Stimulated activated CD8-positive, alpha-beta memory T cell treated with anti-CD3 and anti-CD28 coated beads, Interleukin-12 subunit alpha, Interleukin-12 subunit beta, amount 100 ng/mL, for 1 hour (primary cell): Measurements from ENCODE around the gene UQCRHL.
"Not testable (repeated sequence)": the region's sequence is repeated elsewhere in the genome, so short reads cannot be mapped to it uniquely, and the experiment has no call there.

Source experiments
- DNase-seq: peaks from one replicate; pipeline ENCODE4 v3.0.0-alpha.2; 2020; ENCODE audit warnings: low read depth

The UQCRHL gene

GRCh38 chr1:15807549-15807948 is at the start of gene UQCRHL:
Gene UQCRHL (minus strand): TSS chr1:15807649. CDS start chr1:15807649, 0 bp downstream.
- DNase-seq, result not testable (repeated sequence)

GRCh38 chr1:15856888-15857287 is 49.4 kb upstream of the UQCRHL start:
- DNase-seq, result no peak

GRCh38 chr1:15852828-15853302 is 45.4 kb upstream of the UQCRHL start:
- no peak for DNase-seq

- DNase-seq, result no peak
Observed at GRCh38 chr1:15852036-15852827, 44.8 kb upstream of the UQCRHL start.

GRCh38 chr1:15851210-15852035 is 44.0 kb upstream of the UQCRHL start:
- no peak for DNase-seq

- no peak for DNase-seq
Observed at GRCh38 chr1:15850471-15851001, 43.1 kb upstream of the UQCRHL start.

- no peak for DNase-seq
Observed at GRCh38 chr1:15849775-15850324, 42.4 kb upstream of the UQCRHL start.

- peak; percentile 57 for DNase-seq
Observed at GRCh38 chr1:15848929-15849774, 41.7 kb upstream of the UQCRHL start.

GRCh38 chr1:15848143-15848928 is 40.9 kb upstream of the UQCRHL start:
- DNase-seq, result peak; percentile 29

GRCh38 chr1:15847893-15848142 is 40.4 kb upstream of the UQCRHL start:
- DNase-seq, result peak; percentile 15

- peak; percentile 97 for DNase-seq
Observed at GRCh38 chr1:15847100-15847892, 39.8 kb upstream of the UQCRHL start, which contains the start of gene SPEN. Gene SPEN (plus strand): TSS chr1:15847707. CDS start chr1:15848068, 361 bp downstream.

GRCh38 chr1:15846056-15846455 is 38.6 kb upstream of the UQCRHL start:
- not testable (repeated sequence) for DNase-seq

GRCh38 chr1:15843826-15844572 is 36.5 kb upstream of the UQCRHL start:
- no peak for DNase-seq

GRCh38 chr1:15838721-15839120 is 31.3 kb upstream of the UQCRHL start:
- DNase-seq, result no peak

GRCh38 chr1:15837931-15838330 is 30.5 kb upstream of the UQCRHL start:
- no peak for DNase-seq

GRCh38 chr1:15836772-15837669 is 29.6 kb upstream of the UQCRHL start:
- peak; percentile 18 for DNase-seq

- not testable (repeated sequence) for DNase-seq
Observed at GRCh38 chr1:15836511-15836771, 29.0 kb upstream of the UQCRHL start.

- DNase-seq, result peak; percentile 100
Observed at GRCh38 chr1:15835741-15836510, 28.5 kb upstream of the UQCRHL start.
